Skin epidermis (tissue), 12 donors: ENCODE data around the gene TNP1.

ENCODE experiments used
- H3K27ac ChIP-seq, 21 experiments: fragments of 200-600 bp; sonication (generic) in 11 of 21; one replicate each; pipeline ENCODE4 v1.5.0; 2020; ENCODE audit warnings: mild to moderate bottlenecking in 3 of 21, inconsistent platforms in 2 of 21, moderate library complexity in 2 of 21
- H3K4me3 ChIP-seq, 7 experiments: fragments of 200-600 bp; sonication (generic) in 2 of 7; one replicate each; pipeline ENCODE4 v1.5.0; 2020; ENCODE audit warnings: inconsistent platforms in 2 of 7, mild to moderate bottlenecking in 2 of 7, moderate library complexity in 1 of 7

The TNP1 gene

DNA sequence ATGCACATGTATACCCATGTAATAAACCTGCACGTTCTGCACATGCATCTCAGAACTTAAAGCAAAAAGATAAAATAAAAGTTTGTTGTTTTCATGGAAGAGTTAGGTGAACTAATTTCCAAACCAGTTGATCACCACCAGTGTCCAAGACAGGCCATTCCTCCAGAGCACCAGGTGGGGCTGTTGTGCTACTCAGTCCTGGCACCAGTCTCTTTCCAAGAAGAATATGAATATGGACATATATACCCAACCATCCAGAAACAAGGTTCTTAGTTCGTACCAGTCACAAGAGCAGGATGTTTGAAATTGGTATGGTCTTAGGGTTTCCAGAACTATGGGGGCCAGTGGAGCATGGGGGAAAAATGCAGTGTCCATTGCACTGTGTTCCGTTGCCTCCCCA is 17.2 kb upstream of the TNP1 start:
- no peak overlapping the region for H3K27ac ChIP-seq
- no peak overlapping the region for H3K4me3 ChIP-seq

DNA sequence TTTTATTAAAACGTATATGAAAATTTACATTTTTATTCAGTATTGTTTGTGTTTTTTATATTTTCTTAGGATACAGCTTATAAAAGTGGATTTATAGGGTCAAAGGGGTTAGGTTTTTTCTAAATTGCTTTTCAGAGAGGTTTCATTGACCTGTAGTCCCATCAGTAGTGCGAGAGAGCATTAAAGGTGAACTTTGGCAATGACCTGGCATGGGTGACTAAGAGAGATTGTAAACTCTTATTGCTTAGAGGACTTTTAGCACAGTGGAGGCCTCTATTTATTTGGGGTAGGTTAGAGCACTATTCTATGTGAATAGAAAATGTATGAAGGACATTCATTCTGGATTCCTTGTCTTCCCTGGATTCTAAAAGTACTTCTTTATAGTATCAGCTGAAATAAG is 16.0 kb upstream of the TNP1 start:
- Histone ChIP-seq H3K4me3 (no peak overlapping the region), H3K27ac (no peak overlapping the region)

DNA sequence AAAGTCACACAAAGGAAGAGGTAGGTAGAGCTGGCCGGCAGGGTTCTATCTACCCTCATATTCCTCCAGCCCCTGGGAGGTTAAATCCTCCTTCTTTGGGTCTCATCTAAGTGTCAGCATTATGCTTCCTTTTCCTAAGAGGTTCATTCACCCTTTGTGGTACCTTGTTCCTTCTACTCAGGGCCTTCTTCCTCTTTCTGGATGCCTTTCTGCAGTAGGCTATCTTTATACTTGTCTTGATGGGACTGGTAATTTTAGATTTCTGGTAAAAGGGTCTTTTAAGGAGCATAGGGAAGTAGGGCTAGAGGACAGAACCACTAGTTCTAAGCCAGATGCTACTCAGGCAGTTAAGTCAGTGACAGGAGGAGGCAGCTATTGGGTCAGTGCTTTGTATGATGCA is 13.7 kb upstream of the TNP1 start:
- no peak overlapping the region for H3K27ac ChIP-seq

DNA sequence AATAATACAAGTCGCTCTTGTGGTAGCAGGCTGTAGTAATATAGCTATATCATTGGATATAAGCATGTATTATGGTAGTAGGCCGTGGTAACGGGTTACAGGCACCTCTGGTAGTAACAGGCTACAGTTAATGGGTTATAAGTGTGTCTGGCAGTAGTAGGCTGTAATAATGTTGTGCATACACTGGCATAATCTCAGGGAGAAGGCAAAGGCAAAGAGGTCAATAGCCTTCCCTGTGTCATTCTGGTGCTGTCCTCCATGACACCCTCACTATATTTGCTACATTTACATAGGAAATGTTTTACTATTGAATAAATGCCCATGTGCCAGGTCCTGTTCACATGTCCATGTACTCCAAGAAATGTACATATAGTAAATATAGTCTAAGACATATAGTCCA is 12.8 kb upstream of the TNP1 start:
- no peak overlapping the region for H3K4me3 ChIP-seq
- no peak overlapping the region for H3K27ac ChIP-seq

More for the DNA sequence above, 13.7 kb upstream of the TNP1 start:
- no peak overlapping the region for H3K4me3 ChIP-seq

DNA sequence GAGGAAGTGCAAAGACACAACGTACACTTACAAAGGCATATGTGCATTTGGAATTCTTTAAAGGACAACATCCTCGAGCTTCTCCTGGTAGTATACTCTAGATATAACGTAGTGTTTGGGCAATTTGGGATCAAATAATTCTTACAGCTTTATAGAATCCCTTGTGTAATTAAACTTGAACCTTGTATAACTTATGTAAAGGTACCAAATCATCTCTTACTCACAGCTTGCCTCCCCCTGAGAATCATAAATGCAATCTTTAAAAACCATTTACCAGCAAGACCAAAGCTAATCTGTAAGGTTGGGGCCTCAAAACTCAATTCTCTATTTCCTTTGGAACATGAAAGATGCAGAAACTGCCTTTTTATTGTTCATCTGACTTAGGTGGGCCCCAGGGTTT is 12.2 kb upstream of the TNP1 start:
- H3K4me3 ChIP-seq = no peak overlapping the region
- H3K27ac ChIP-seq = no peak overlapping the region

DNA sequence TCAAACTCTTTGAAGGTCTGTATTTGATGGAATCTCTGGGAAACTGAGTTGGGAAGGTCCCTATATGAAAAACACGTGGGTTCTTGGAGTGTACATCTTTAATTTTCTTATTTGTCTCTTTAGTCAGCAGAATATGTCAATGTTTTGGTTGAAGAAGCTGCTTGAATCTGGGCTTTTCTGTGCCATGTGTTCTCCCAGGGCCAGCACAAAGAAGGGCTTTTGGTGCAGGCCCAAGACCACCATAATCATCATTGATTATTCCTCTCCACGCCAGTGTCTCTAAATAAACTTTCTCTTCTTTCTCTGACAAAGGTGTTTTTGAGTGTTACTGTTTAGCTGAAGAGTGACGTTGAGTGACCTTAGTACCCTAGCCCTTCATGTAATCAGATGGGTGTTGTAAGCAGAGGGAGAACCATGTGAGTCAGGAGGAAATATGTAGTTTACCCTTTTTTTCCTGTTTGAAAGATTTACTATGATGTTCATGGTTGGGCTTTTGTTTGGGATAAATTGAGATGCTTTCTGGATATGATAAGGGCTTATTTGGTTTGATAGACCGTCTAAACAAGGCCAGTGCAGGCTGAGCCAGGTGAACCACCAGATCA is 11.6 kb upstream of the TNP1 start:
- no peak overlapping the region for H3K27ac ChIP-seq
- no peak overlapping the region for H3K4me3 ChIP-seq

DNA sequence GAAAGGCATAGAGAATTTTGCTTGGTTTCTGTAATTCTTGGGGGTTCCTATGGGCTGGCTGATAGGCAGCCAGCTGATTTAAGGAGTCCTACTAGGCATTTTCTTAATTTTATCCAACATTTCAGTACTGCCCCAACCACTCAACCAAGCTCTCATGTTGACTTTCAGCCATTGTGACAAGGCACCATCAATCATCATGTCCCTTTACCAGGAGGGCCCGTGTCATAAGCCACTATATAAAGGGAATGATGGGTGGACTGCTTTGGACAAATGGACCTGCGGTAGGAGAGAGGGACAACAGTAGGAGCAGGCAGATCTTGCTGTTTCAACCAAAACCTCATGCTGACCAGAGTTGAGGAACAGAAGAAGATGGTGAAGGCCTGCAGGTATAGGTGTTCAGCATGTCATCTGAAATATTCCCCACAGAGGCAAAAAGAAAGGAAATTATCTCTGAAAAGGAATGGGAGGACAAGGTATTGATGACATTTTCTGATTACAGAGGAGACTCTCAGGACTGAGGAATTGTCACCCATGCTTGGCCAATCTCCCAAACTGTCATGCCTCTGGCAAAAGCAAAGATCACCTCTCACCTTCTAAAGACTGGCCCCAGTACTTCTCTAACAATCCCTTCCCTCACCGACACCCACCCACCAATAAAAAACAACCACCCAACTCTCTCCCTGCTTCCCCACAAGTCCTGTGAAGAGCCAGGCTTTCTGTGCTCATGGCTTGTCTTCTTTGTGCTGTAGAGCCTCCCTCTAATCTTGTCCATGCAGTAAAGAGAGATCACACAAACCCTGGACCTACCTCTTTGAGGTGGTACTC is 10.9 kb upstream of the TNP1 start:
- Histone ChIP-seq H3K4me3 (no peak overlapping the region), H3K27ac (no peak overlapping the region)

DNA sequence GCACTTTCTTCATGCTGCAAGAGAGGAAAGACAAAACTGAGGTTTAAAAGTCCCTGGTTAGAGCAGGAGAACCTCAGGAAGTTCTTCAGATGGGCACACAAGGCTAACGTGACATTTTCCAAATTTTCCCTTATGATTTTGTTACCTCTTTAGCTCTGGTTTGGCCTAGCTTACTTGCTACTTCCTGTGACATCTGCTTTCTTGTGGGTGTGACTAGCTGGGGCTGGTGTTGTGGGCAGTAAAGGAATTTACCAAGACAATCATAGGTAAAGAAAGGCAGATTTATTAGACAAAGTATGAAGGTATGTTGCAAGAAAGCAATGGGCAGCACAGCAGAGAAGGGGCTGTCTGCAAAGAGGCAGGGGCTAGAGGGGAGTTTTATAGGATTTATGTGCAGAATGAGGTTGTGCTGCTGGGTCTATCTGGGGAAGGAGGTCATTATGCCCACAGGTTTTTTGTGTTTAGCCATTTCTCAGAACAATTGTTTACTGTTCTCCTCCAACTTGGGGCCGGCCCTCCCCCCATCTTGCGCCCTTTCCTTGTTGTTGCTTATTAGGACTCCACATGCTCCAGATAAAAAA is 6.7 kb upstream of the TNP1 start:
- H3K27ac ChIP-seq = peak overlapping the region in 1 of 21 experiments; percentile 33
- H3K4me3 ChIP-seq = no peak overlapping the region

DNA sequence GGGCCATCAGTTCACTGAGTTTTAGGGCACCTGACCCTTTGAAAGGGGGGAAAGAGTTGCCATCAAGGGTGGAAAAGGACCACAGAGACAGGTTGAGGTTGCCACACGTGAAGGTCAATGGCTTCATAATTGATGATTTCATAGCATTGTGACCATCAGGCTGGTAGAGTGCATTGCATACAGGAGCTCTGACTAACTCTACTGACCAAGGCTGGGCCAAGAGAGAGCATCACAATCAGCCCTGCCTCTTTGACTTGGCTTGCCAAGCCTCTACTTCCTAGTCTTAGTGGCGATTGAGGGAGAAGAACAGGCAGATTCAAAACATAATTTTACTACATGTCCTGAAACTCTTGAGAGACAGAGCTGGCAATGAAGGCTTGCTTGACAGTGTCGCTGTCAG is 5.8 kb upstream of the TNP1 start:
- H3K4me3 ChIP-seq = no peak overlapping the region
- no peak overlapping the region for H3K27ac ChIP-seq

DNA sequence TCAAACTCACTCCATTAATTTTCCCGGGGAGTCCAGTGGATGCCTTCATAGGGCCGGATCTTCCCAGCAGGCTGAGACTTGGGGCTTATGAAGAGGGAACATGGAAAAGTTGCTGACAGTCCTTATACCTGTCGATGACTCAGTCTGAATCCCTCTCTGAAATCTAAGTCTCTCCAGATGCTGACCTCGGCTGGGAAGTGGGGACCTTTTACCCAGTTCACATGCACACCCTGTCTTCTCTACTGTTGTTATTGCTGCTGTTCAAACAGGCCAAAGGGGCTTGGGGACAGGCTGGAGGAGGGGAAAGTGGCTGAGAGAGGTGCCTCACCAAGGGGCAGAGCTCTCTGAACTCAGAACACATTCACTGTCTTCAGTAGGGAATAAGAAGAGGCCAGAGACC is 4.1 kb upstream of the TNP1 start:
- H3K4me3 ChIP-seq = no peak overlapping the region
- no peak overlapping the region for H3K27ac ChIP-seq

DNA sequence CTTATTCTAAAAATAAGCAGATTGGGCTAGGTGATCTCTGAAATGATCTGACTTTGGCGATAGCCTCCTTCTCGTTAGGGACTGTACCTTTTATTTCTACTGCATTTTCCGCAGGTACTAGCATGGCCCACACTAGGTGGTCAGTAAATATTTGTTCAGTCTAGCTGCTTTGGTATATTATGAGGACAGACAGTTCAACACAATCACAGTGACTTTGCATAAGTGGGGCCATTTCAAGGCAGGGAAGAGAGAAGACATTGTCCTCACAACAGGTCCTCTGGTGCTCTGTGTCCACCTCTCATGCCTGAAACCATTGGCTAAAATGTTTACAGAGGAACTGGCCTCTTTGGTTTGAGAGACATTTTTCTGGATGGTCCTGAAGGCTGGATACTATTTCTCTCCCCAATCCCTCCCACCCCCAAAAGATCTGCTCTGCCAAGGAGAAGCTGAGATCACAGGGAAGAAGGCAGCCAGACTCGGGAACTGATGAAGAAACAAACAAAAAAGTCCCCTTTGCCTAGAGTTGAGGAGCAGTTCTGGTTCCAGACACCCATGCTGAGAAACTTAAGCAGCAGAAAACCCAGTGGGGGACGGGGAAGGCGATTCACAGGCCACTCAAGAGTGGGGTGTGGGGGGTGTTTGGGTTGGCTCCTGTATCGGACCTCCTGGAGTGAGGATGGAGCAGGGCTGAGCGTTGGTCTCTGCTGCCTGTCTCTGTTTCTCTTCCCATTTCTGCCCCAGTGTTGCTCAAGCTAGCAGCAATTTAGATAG is 2.9 kb upstream of the TNP1 start:
- H3K27ac ChIP-seq = no peak overlapping the region
- no peak overlapping the region for H3K4me3 ChIP-seq

DNA sequence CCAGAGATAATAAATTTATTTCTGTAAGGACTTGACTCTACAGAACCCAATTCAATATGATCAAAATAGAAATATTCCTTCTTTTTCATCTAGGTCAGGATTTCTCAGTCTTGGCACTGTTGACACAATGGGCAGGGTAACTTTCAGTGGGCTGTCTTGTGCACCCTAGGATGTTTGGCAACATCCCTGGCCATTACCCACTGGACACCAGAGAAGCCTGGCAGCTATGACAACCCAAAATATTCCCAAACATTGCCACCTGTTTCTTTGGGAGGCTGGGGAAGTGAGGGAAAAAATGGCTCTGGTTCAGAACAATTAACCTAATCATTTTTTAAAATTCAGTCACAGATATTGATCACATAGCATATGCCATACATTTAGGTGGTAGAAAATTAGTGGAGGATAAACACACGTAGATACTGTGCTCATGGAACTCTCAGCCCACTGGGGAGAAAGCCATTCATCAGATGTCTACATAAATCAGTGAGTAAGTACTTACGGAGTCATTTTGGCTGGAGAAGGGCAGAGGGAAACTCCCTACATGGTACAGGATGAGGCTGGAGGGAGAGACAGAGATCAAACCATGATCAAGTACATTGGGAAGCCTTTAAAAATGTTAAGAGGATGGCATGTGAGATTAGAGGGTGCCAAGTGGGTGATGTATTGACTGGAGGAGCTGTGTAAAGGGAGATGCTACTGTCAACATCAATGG is 718 bp upstream of the TNP1 start:
- no peak overlapping the region for H3K4me3 ChIP-seq
- no peak overlapping the region for H3K27ac ChIP-seq

DNA sequence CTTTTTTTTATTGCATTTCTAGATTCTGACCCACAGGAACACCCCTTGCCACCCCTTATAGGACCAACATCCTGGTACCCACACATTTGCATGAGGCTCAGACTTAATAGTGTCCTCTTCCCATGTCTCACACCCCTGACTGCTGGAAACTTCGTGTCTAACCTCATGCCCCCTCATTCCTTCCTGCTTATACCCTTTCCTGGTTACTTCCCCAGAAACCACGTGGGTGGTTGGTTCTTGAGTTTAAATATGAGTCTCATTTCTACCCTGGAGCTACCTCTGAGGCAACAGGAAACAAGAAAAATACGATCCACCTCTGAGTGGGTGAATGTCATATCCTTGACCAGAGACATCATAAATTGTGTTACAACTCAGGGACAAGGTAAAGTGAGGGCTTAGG is 1.6 kb downstream of the TNP1 start:
- H3K4me3 ChIP-seq = no peak overlapping the region
- H3K27ac ChIP-seq = no peak overlapping the region

DNA sequence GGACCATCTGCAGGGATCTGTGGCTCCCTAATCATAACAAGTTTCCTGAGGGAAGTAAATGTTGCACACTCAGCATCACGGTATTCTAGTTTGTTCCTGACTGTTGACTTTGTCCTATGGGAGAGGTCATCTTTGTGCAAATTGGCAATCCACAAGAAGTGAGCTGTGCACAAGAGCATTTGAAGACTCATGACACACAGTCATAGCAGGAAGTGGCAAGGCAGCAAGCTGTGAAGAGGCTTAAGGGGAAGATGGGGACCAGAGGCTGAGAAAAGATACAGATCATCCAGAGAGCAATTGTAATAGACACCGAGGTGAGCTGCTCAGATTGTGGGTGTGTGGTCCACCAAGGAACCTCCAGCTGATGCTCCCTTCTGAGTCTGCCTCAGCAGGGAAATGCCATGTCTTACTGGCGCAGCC is 2.7 kb downstream of the TNP1 start:
- H3K27ac ChIP-seq = no peak overlapping the region

DNA sequence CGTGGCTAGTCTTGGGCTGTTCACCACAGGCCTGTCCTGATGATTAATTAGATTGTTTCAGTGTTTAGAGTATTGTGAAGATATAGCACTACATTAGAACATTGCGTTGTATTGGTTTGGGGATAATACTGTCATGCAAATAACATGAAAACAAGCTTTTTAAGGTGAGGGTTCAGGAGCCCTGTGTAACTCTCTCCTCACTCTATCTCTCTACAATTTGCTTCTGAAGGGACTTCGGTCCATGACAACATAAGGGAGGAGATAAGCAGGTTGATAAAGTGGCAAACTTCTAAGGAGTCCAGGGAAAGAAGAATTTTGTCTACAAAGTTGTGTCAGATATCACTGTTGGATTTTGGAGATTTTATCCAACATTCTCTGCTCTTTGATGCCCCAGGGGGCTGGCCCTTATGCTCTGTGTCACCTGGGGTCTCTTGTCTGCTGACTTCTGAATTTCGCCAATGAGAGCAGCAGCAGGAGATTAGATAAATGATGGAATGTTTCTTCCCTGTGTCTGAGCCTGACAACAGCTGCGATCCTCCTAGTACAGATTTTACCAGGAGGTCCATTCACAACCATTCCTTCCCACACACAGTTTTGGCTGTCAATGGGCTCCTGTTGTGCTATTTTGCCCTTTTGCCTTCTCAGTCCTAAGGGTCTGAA is 3.3 kb downstream of the TNP1 start:
- Histone ChIP-seq H3K27ac (no peak overlapping the region), H3K4me3 (no peak overlapping the region)

More for the DNA sequence above, 2.7 kb downstream of the TNP1 start:
- H3K4me3 ChIP-seq = no peak overlapping the region

DNA sequence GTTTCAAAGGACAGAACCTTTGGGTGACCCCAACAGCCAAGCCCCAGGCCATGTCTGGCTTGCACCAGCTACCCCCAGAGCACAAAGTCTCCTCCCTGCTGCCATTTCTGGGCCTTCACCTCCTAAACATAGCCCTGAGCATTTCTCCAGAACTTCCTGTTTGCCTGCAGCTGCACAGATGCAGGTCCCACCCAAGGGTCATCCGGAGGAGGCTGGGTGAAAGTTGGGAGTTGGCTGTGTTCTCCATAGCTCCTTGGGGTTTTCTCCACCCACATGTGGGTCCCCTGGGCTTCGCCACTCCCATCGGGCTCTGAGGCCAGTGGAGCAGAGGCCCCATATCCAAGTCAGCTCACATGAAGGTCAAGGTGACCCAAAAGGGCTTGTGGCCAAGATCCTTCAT is 4.3 kb downstream of the TNP1 start:
- Histone ChIP-seq H3K27ac (no peak overlapping the region), H3K4me3 (no peak overlapping the region)

DNA sequence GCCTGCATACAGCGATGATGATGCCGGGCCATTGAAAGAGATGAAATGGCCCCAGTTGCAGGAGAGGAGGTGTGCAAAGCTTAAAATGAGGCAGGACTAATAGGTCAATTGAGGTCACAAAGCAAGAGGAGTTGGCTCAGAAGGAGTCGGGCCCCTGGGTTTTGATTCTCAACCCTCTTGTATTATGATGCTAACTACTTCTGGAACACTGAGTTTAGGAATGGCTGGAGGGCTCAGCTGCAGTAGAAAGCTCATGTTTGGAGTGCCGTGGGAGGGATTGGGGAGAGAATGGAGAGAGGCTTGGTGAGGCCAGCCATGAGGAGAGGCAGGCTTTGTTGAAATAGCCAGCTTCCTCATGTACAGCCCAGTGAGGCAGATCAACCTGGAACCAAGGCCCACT is 4.8 kb downstream of the TNP1 start:
- no peak overlapping the region for H3K27ac ChIP-seq
- H3K4me3 ChIP-seq = no peak overlapping the region

DNA sequence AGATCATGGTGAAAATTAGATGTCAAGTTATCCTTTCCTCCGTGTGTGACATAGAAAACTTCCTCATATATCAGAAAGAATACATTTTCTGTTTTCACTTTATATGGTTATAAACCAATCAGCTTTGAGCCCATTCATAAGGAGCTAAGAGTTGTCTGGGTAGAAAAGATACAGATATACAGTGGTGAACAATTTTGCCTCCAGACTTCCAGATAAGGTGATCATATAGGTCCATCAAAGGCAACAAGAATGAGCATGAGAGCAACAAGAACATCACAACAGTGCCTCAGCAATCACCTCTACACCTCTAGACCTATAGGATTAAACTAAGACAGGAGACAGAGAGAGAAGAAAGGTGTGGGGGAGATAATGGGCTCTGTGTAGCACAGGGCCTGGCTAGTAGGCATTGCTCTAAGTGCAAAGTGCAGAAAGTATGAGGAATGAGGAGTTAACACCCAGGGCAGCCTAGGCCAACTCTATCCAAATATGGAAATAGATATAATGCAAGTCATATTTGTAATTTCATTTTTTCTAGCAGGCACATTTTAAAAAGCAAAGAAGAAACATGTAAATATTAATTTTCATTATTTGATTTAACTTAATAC is 8.3 kb downstream of the TNP1 start:
- Histone ChIP-seq H3K4me3 (no peak overlapping the region), H3K27ac (no peak overlapping the region)

DNA sequence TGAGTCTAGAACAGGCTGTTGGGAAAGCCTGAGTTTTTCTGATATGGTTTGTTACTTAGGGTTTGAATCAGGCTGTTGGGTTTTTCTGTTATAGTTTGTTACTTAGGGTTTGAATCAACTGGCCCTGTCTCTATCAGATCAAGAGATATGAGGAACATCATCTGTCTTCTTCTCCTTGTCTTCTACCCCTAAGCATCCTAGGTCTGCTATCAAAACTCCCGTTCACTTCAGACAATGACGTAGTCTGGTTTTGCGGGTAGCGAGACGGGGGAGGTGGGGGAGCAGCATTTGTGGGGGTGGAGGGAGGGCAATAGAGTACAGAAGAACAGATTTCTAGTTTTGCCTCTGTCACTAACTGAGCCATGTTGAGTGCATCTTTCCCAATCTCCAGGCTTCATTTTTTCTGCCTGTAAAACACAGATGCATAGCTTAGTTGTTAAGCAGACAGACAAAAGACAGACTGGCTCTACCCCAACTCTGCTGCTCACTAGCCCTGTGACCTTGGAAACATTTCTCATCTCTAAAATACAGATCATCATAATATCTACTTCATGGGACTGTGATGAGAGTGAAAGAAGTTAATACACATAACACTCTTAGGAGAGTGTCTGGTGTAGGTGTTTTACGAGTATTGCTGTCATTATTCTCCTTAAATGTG is 9.1 kb downstream of the TNP1 start:
- H3K27ac ChIP-seq = no peak overlapping the region
- H3K4me3 ChIP-seq = no peak overlapping the region
